Hepatocyte (in vitro differentiated cells): ENCODE data around the gene TBK1. TPM values are rescaled to one million over a fixed set of nuclear protein-coding genes. Genes with fewer than 3 reads are reported as not detected.
A peak's percentile ranks its signal among the peaks of the same experiment; 100 is the strongest.

Experiments used
- DNase-seq: peaks from one replicate; pipeline ENCODE4 v3.0.0-alpha.2; 2016; ENCODE audit warnings: low spot score
- H2AFZ ChIP-seq: fragments of 200-600 bp; sonication (generic); 2 replicates; pipeline ENCODE4 v1.6.0; 2016; ENCODE audit warnings: antibody characterized with exemption, mild to moderate bottlenecking
- H3K27ac ChIP-seq: fragments of 200-600 bp; sonication (generic); 2 replicates; pipeline ENCODE4 v1.5.1; 2016; ENCODE audit warnings: mild to moderate bottlenecking
- H3K27me3 ChIP-seq: fragments of 200-600 bp; sonication (generic); 2 replicates; pipeline ENCODE4 v1.6.1; 2016
- H3K36me3 ChIP-seq: fragments of 200-600 bp; sonication (generic); replicated peaks from 2 replicates; pipeline ENCODE4 v1.5.1; 2016; ENCODE audit warnings: low read depth; ENCODE audit not compliant: insufficient read depth
- H3K4me1 ChIP-seq: fragments of 200-600 bp; sonication (generic); 2 replicates; pipeline ENCODE4 v1.5.1; 2016; ENCODE audit warnings: mild to moderate bottlenecking, moderate library complexity; ENCODE audit not compliant: insufficient read depth
- H3K4me2 ChIP-seq: fragments of 200-600 bp; sonication (generic); 2 replicates; pipeline ENCODE4 v1.6.0; 2016
- H3K4me3 ChIP-seq: fragments of 200-600 bp; sonication (generic); 2 replicates; pipeline ENCODE4 v1.5.1; 2016; ENCODE audit warnings: mild to moderate bottlenecking
- H3K79me2 ChIP-seq: fragments of 200-600 bp; sonication (generic); 2 replicates; pipeline ENCODE4 v1.6.0; 2017; ENCODE audit warnings: mild to moderate bottlenecking
- H3K9me2 ChIP-seq: fragments of 200-600 bp; sonication (generic); replicated peaks from 2 replicates; pipeline ENCODE4 v1.6.0; 2017; ENCODE audit warnings: mild to moderate bottlenecking; ENCODE audit not compliant: insufficient read depth
- H3K9me3 ChIP-seq: fragments of 200-600 bp; sonication (generic); 2 replicates; pipeline ENCODE4 v1.5.1; 2016; ENCODE audit warnings: low read depth, mild to moderate bottlenecking
- H4K20me1 ChIP-seq: fragments of 200-600 bp; sonication (generic); 2 replicates; pipeline ENCODE4 v1.6.0; 2016; ENCODE audit warnings: mild to moderate bottlenecking; ENCODE audit not compliant: insufficient read depth, poor library complexity, severe bottlenecking
- EZH2 ChIP-seq: fragments of 200-600 bp; sonication (generic); IDR thresholded peaks from 2 replicates; pipeline ENCODE4 v1.6.1; 2016; ENCODE audit warnings: antibody characterized with exemption, mild to moderate bottlenecking, borderline replicate concordance
- EZH2phosphoT487 ChIP-seq: fragments of 200-600 bp; sonication (generic); IDR thresholded peaks from one replicate; pipeline ENCODE4 v1.6.1; 2018; ENCODE audit warnings: antibody characterized with exemption, mild to moderate bottlenecking, low read depth, moderate library complexity; ENCODE audit not compliant: unreplicated experiment, severe bottlenecking
- WGBS: methylation state at CpG from one replicate; pipeline ENCODE4 v1.1.6; 2016; ENCODE audit warnings: low lambda C conversion rate; ENCODE audit errors: missing lambda C conversion rate; 5-methylcytosine and 5-hydroxymethylcytosine counted together
- polyA plus RNA-seq: library from polyadenylated mRNA; unstranded; fragments of >200 nt; fragmentation: Nextera tagmentation; extraction: Ambion mirVana; gene quantifications from 2 replicates; pipeline ENCODE4 v1.2.1, GENCODE V29; 2016
- total RNA-seq: library from RNA; depleted of rRNA; stranded (reverse); fragments of >200 nt; gene quantifications from 2 replicates; pipeline ENCODE4 v1.2.3, GENCODE V29; 2014
- TF ChIP-seq, protein P1 (sequence below): fragments of 200-600 bp; sonication (generic); IDR thresholded peaks from 2 replicates; pipeline ENCODE4 v1.5.1; 2016; ENCODE audit warnings: antibody characterized with exemption, mild to moderate bottlenecking; ENCODE audit not compliant: poor library complexity

Gene TBK1
- total and polyA plus RNA-seq, 2 experiments from 2014 or later: 22.2 to 24.0 TPM

DNA sequence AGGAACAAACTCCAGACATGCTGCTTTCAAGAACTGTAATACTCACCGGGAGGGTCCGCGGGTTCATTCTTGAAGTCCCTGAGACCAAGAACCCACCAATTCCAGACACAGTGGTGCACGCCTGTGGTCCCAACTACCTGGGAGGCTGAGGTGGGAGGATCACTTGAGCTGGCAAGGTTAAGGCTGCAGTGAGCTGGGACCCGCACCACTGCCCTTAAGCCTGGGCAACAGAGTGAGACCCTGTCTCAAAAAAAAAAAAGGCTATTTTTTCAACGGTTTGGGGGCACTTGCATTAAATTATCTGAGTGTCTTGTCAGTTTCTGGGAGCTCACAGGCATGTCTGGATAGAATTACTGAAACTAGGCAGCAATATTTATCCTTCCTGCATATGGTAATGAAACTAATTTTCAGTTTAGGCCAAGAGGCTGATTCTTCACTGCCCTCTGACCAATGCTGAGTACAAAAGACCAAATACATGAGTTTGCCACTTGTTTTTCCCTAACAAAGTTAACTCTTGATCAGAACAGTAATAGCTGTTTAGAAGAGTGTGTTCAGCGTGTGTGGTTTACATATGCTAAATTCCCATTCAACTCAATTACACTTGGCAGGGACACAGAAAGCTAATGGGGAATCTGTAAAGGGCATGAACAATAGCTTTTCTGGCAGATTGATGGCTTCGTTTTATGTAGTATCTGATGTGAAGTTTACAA lies 92.6 kb downstream of the TBK1 start:
- WGBS: 73% methylated on average over 8 of the region's 8 CpGs
- Histone ChIP-seq H3K4me2 (no peak overlapping the region), H3K9me2 (no peaks in the 10 kb centered on the region), H3K36me3 (no peaks in the 10 kb centered on the region), H3K4me3 (no peak overlapping the region), H3K27ac (peak overlapping the region; percentile 6), H3K4me1 (no peaks in the 10 kb centered on the region), H4K20me1 (no peaks in the 10 kb centered on the region), H3K27me3 (no peaks in the 10 kb centered on the region), H3K79me2 (no peaks in the 10 kb centered on the region), H3K9me3 (no peaks in the 10 kb centered on the region), H2AFZ (no peak overlapping the region)
- no peak for DNase-seq
- TF ChIP-seq EZH2phosphoT487: no peak
- TF ChIP-seq EZH2: no peak
- TF ChIP-seq, protein P1, sequence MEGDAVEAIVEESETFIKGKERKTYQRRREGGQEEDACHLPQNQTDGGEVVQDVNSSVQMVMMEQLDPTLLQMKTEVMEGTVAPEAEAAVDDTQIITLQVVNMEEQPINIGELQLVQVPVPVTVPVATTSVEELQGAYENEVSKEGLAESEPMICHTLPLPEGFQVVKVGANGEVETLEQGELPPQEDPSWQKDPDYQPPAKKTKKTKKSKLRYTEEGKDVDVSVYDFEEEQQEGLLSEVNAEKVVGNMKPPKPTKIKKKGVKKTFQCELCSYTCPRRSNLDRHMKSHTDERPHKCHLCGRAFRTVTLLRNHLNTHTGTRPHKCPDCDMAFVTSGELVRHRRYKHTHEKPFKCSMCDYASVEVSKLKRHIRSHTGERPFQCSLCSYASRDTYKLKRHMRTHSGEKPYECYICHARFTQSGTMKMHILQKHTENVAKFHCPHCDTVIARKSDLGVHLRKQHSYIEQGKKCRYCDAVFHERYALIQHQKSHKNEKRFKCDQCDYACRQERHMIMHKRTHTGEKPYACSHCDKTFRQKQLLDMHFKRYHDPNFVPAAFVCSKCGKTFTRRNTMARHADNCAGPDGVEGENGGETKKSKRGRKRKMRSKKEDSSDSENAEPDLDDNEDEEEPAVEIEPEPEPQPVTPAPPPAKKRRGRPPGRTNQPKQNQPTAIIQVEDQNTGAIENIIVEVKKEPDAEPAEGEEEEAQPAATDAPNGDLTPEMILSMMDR: no peak

DNA sequence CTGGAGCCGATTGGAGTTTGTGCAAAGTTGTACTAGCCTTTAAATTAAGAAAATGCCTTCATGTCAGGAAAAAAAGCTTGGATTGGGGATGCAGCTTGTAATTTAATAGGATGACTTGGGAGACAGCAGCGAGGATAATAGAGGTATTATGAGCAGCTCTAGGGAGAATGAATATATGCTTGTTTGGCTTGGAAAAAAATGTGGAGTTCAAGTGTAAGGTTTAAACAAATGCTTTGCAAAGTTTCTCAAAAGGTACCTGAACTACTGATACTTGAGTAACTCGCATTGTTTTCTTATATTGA lies 93.1 kb downstream of the TBK1 start:
- peak overlapping the region; percentile 6 for H3K27ac ChIP-seq
- H3K4me2 ChIP-seq: no peak overlapping the region
- H4K20me1 ChIP-seq: no peaks in the 10 kb centered on the region
- no peaks in the 10 kb centered on the region for H3K79me2 ChIP-seq
- no peaks in the 10 kb centered on the region for H3K27me3 ChIP-seq
- no peaks in the 10 kb centered on the region for H3K9me2 ChIP-seq
- DNase-seq: no peak
- 67% methylated on average over 3 of the region's 3 CpGs for WGBS
- H3K4me3 ChIP-seq: no peak overlapping the region
- H3K4me1 ChIP-seq: no peaks in the 10 kb centered on the region
- no peaks in the 10 kb centered on the region for H3K9me3 ChIP-seq
- no peaks in the 10 kb centered on the region for H3K36me3 ChIP-seq
- no peak overlapping the region for H2AFZ ChIP-seq
- TF ChIP-seq, protein P1: no peak
- TF ChIP-seq EZH2phosphoT487: no peak
- no peak for TF ChIP-seq EZH2

DNA sequence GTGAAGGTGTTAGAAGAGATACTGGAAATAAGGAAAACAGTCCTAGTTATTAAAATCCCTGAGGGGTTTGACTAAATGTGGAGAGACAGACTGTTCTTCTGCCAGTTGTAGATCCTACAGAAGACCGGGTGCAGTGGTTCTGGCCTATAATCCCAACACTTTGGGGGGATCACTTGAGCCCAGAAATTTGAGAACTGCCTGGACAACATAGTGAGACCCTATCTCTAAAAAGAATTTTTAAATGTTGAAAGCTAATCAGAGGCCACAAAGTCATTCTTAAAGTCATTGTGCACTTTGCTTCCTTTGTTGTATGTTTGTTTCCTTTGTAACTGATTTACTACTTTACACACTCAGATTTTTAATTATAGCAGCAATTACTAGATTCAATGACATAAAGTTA lies 97.2 kb downstream of the TBK1 start:
- WGBS: 88% methylated on average over 1 of the region's 1 CpG
- Histone ChIP-seq H3K27me3 (no peaks in the 10 kb centered on the region), H3K27ac (no peak overlapping the region), H2AFZ (peak overlapping the region; percentile 23), H4K20me1 (no peaks in the 10 kb centered on the region), H3K79me2 (no peaks in the 10 kb centered on the region), H3K9me2 (no peaks in the 10 kb centered on the region), H3K4me2 (no peak overlapping the region), H3K4me3 (no peak overlapping the region), H3K36me3 (no peaks in the 10 kb centered on the region), H3K4me1 (no peaks in the 10 kb centered on the region), H3K9me3 (no peaks in the 10 kb centered on the region)
- DNase-seq: no peak
- TF ChIP-seq, protein P1: no peak
- TF ChIP-seq EZH2phosphoT487: no peak
- TF ChIP-seq EZH2: no peak
